HG03521 (cell line): ENCODE results near the gene CNEP1R1.
"Not testable (repeated sequence)": the region's sequence is repeated elsewhere in the genome, so short reads cannot be mapped to it uniquely, and the experiment has no call there.

ENCODE experiments used
- ATAC-seq: cut with Tn5 transposase; IDR thresholded peaks from one replicate; pipeline ENCODE4 v1.9.1; 2021; ENCODE audit warnings: mild to moderate bottlenecking, moderate library complexity; ENCODE audit not compliant: unreplicated experiment

Gene CNEP1R1, protein sequence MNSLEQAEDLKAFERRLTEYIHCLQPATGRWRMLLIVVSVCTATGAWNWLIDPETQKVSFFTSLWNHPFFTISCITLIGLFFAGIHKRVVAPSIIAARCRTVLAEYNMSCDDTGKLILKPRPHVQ

GRCh38 chr16:50024684-50025536, at the start of gene CNEP1R1:
Gene CNEP1R1 (plus strand): TSS chr16:50025225. CDS start chr16:50025316, 91 bp downstream.
- peak; percentile 99 for ATAC-seq

GRCh38 chr16:49977427-49977826, 47.6 kb upstream of the CNEP1R1 start:
- no peak for ATAC-seq

- ATAC-seq: no peak
Measured at GRCh38 chr16:49978569-49979326, 46.3 kb upstream of the CNEP1R1 start.

- ATAC-seq: no peak
Measured at GRCh38 chr16:49980166-49980565, 44.9 kb upstream of the CNEP1R1 start.

- ATAC-seq: no peak
Measured at GRCh38 chr16:49986351-49987124, 38.5 kb upstream of the CNEP1R1 start.

DNA sequence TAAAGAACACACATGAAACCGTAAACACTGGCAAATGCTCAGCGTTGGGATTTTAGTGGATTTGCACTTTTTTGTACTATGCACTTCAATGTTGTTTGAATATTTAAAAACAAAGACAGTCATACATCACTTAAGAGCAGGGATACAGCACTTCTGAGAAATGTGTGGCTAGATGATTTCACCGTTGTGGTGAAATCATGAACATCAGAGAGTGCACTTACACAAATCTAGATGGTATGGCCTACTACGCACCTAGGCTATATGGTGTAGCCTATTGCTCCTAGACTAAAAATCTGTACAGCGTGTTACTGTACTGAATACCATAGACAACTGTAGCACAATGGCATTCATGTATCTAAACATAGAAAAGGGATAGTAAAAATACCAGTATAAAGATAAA, 37.6 kb upstream of the CNEP1R1 start:
- ATAC-seq: no peak

- ATAC-seq: no peak
Measured at GRCh38 chr16:49992825-49993224, 32.2 kb upstream of the CNEP1R1 start.

DNA sequence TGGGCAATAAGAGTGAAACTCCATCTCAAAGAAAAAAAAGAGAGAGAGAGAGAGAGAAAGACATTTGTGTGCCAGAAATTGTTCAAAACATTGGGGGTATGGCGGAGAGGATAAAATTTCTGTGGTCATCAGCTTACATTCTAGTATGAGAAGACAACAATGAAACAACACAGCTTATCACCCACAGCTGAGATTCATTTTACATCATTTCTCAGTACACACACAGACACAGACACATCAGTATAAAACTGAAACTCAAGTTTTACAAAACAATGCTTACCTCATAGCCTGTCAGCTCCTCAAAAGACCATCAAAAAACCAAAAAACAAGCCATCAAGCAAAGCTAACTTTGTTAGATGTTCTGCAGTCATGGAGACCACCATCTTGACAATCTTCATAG, 31.4 kb upstream of the CNEP1R1 start:
- no peak for ATAC-seq

GRCh38 chr16:49994006-49994405, 31.0 kb upstream of the CNEP1R1 start:
- ATAC-seq: no peak

- ATAC-seq: no peak
Measured at GRCh38 chr16:49995720-49996119, 29.3 kb upstream of the CNEP1R1 start.

DNA sequence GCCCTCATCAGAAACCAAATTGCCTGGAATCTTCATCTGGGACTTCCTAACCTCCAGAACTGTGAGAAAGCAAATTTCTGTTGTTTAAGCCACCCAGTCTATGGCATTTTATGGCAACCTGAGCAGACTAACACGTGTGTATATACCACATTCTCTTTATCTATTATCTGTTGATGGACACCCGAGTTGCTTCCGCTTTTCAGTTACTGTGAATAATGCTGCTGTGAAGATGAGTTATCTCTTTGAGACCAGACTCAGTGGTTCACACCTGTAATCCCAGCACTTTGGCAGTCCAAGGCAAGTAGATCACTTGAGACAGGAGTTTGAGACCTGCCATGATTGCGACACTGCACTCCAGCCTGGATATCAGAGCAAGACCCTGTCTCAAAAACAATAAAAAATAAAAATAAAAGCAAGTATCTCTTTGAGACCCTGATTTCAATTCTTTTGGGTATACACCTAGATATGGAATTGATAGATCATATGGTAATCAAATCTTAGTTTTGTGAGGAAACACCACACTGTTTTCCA, 27.2 kb upstream of the CNEP1R1 start:
- ATAC-seq: no peak

GRCh38 chr16:49998991-49999390, 26.0 kb upstream of the CNEP1R1 start:
- ATAC-seq: no peak

GRCh38 chr16:50001144-50001543, 23.9 kb upstream of the CNEP1R1 start:
- no peak for ATAC-seq

DNA sequence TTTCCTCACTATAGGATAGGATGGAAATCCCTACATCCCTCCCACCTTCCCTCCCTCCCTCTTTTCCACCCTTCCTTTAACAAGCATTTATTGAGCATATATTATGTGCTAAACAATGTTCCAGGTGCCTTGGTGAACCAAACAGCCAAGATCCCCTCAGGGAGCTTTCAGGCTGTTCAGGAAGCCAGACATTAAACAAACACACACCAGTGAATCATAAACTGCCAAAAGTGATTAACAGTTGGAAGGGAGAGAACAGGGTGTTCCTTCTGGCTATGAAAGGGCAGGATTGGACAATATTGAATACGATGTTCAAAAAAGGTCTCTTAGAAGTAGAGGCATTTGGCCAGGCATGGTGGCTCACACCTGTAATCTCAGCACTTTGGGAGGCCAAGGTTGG, 22.8 kb upstream of the CNEP1R1 start:
- ATAC-seq: no peak

DNA sequence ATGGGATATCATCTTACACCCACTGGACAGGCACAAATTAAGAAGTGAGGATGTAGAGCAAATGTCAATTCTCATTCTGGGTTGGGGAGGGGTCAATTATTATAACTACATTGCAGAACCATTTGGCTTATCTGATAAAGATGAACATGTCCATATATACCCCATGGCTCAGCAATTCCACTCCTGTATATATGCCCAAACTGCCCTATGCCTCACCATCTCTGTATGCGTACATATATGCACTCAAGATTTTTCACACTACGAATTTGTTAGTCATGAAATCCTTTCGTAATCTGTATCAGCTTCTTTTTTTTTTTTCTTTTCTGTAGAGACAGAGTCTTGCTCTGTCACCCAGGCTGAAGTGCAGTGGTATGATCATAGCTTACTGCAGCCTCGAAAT, 20.8 kb upstream of the CNEP1R1 start:
- ATAC-seq: no peak

GRCh38 chr16:50006964-50007363, 18.1 kb upstream of the CNEP1R1 start:
- ATAC-seq: no peak

DNA sequence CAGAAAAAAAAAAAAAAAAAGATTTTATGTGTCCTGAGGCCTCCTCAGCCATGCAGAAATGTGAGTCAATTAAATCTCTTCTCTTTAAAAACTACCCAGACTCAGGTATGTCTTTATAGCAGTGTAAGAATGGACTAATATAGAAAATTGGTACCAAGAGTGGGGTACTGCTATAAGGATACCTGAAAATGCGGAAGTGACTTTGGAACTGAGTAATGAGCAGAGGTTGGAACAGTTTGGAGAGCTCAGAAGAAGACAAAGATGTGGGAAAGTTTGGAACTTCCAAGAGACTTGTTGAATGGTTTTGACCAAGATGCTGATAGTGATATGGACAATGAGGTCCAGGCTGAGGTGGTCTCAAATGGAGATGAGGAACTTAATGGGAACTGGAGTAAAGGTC, 17.3 kb upstream of the CNEP1R1 start:
- ATAC-seq: no peak

DNA sequence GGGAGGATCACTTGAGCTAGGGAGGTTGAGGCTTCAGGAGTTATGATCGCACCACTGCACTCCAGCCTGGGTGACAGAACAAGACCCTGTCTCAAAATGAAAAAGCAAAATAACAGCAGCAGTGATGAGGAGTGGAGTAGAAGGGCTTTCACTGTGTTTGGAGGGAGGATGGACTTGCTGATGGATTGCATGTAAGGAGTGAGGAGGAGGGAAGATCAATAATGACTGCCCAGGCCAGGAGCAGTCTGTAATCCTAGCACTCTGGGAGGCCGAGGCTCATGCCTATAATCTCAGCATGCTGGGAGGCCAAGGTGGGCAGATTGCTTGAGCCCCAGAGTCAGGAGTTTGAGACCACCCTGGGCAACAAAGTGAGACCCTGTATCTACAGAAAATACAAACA, 14.8 kb upstream of the CNEP1R1 start:
- ATAC-seq: no peak

DNA sequence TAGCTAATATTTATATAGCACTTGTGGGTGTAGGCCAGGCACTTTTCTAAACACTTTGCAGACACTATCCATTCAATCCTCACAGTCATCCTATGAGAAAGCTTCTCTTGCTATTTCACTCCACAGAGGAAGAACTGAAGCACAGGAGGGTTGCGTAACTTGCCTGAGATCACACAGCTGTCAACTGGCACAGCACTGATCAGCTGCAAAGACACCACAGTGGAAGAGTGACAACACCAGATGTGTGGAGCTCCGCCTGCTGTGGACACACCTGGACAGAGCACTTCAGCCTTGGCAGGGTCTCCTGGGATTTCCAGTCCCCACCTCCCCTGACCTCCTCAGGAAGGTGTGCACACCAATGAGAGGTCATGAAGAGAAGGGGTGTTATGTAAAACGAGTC, 13.3 kb upstream of the CNEP1R1 start:
- no peak for ATAC-seq

DNA sequence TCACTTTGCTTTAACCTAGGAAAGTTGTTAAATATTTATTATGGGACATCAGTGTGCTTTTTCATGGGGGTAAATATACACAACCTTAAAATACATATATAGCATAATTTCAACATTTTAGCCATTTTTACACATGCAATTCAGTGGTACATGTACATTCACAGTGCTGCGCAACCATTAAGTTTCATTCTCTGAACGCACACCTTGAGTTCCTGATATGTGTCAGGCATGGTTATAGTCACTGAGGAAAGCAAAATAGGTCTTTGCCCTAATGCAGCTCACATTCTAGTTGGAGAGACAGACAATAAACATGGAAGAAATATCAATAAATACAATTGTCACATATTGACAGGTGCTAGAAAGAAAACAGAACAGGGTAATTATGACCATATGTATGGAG, 12.8 kb upstream of the CNEP1R1 start:
- ATAC-seq: no peak

DNA sequence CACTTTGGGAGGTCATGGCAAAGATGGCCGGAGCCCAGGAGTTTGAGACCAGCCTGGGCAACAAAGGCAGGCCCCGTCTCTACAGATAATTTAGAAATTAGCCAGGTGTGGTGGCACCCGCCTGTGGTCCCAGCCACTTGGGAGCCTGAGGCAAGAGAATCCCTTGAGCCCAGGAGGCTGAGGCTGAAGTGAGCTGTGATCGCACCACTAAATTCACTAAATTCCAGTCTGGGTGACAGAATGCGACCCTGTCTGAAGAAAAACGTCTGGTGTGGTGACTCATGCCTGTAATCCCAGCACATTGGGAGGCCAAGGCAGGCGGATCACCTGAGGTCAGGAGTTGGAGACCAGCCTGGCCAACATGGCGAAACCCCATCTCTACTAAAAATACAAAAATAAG, 10.8 kb upstream of the CNEP1R1 start:
- ATAC-seq: not testable (repeated sequence)
